Colonic mucosa (tissue), 4 donors: ENCODE data around the gene CAMLG. TPM values are rescaled to one million over a fixed set of nuclear protein-coding genes. Genes with fewer than 3 reads are reported as not detected.

Experiments
- DNase-seq: peaks from one replicate; pipeline ENCODE4 v3.0.0-alpha.2; 2020
- H3K27ac ChIP-seq: fragments of 200-600 bp; one replicate; pipeline ENCODE4 v1.8.0; 2021
- H3K27me3 ChIP-seq: fragments of 200-600 bp; one replicate; pipeline ENCODE4 v1.8.0; 2021
- H3K36me3 ChIP-seq: fragments of 200-600 bp; one replicate; pipeline ENCODE4 v1.8.0; 2021
- H3K4me1 ChIP-seq: fragments of 200-600 bp; one replicate; pipeline ENCODE4 v1.8.0; 2021; ENCODE audit warnings: mild to moderate bottlenecking
- H3K4me3 ChIP-seq: fragments of 200-600 bp; one replicate; pipeline ENCODE4 v1.8.0; 2021
- H3K9ac ChIP-seq, 2 donors: one replicate each; pipeline ENCODE4 v1.7.0; 2013; ENCODE audit warnings: control low read depth in 2 of 2, low read depth in 2 of 2, low read length in 2 of 2
- H3K9me3 ChIP-seq: fragments of 200-600 bp; one replicate; pipeline ENCODE4 v1.8.0; 2021
- CTCF ChIP-seq: fragments of 200-600 bp; IDR thresholded peaks from one replicate; pipeline ENCODE4 v1.8.0; 2022; ENCODE audit warnings: antibody characterized with exemption, mild to moderate bottlenecking
- intact Hi-C: fragments of 100-400 bp; cut with DNase I; formaldehyde crosslinking; loops from one replicate; pipeline ENCODE4 v1.14.1; 2022
- total RNA-seq, 2 donors: library from RNA; stranded (reverse); fragmentation: NEBNext Ultra II Directional in 1 of 2; extraction: Animal tissue kit (Norgen Biotek cat#: 25700) in 1 of 2; gene quantifications; one replicate each; pipeline ENCODE4 v1.2.1, GENCODE V29; 2021
- donor health status: healthy.
- donor health status: DM: no; HTN: no; CAD: no.
- donor health status: DM: no; HTN: no; CAD: no.

Gene CAMLG
- total RNA-seq, 2 donors from 2014 or later = 21.2 to 27.6 TPM

DNA sequence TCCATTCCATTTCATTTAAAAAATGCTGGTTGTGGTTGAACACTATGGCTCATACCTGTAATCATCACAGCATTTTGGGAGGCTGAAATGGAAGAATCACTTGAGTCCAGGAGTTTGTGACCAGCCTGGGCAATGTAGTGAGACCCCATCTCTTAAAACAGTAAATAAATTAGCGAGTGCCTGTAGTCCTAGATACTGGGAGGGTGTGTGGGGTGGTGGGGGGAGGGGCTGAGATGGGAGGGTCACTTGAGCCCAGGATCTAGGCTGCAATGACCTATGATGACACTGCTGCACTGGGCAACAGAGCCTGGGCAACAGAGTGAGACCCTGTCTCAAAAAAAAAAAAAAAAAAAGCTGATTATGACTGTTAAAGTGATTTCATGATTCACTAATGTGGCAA lies 49.3 kb downstream of the CAMLG start:
- Histone ChIP-seq H3K36me3 (no peaks in the 10 kb centered on the region), H3K27ac (no peak overlapping the region), H3K9me3 (no peaks in the 10 kb centered on the region), H3K27me3 (no peaks in the 10 kb centered on the region), H3K4me1 (no peaks in the 10 kb centered on the region), H3K4me3 (no peak overlapping the region), H3K9ac (no peak overlapping the region)
- intact Hi-C loops = no loop called here
- no peak for DNase-seq
- TF ChIP-seq CTCF = no peak

DNA sequence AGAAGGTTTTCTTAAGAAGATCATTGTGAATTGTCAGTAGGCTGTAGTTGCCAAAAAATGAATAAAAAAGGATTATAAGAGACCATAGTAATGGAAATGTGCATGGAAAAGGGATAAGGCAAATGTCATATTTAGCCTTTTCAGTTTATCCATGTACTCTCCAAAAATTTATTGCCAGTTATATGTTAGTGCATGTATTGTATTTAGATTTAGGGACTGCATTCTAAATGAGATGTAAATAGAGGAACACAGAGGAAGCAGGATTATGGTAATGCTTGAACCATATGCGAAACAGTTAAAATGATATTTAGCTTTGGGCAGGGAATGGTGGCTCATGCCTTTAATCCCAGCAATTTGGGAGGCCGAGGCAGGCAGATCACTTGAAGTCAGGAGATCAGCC lies 53.2 kb downstream of the CAMLG start:
- TF ChIP-seq CTCF = no peak
- Histone ChIP-seq H3K27ac (no peak overlapping the region), H3K36me3 (peaks cover 7% of the 10 kb centered on the region), H3K4me1 (no peaks in the 10 kb centered on the region), H3K4me3 (no peak overlapping the region), H3K9me3 (no peaks in the 10 kb centered on the region), H3K9ac (no peak overlapping the region), H3K27me3 (no peaks in the 10 kb centered on the region)
- intact Hi-C loops = no loop called here
- DNase-seq = no peak

DNA sequence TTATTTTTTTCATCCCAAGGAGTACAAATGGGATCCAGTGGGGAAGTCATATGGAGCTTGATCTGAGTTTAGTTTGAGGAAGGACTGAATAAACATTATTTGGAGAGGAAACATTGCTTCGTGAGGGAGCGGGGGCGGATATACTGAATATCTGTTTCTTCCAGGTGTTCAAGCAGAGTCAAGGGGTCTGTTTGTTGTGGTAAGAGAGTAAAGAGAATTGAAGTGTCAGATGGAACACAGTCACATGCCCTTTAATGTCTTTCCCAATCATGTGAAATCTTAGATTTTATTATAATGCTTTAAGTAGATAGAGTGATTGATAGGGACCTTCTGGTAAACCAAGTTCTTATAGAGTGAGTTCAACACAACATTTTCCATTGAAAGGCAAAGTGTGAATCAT lies 53.9 kb downstream of the CAMLG start:
- H3K36me3 ChIP-seq = peaks cover 7% of the 10 kb centered on the region
- H3K27me3 ChIP-seq = no peaks in the 10 kb centered on the region
- no peaks in the 10 kb centered on the region for H3K4me1 ChIP-seq
- no peaks in the 10 kb centered on the region for H3K9me3 ChIP-seq
- no peak overlapping the region for H3K4me3 ChIP-seq
- intact Hi-C loops = no loop called here
- H3K27ac ChIP-seq = no peak overlapping the region
- no peak overlapping the region for H3K9ac ChIP-seq
- TF ChIP-seq CTCF = no peak
- no peak for DNase-seq

- H3K9ac ChIP-seq = no peak overlapping the region
- no peak for DNase-seq
- intact Hi-C loops = no loop called here
- no peaks in the 10 kb centered on the region for H3K9me3 ChIP-seq
- H3K27ac ChIP-seq = no peak overlapping the region
- H3K4me1 ChIP-seq = no peaks in the 10 kb centered on the region
- TF ChIP-seq CTCF = no peak
- H3K27me3 ChIP-seq = no peaks in the 10 kb centered on the region
- H3K36me3 ChIP-seq = peaks cover 7% of the 10 kb centered on the region
- H3K4me3 ChIP-seq = no peak overlapping the region
Measured at GRCh38 chr5:134793111-134793510, 54.8 kb downstream of the CAMLG start.

DNA sequence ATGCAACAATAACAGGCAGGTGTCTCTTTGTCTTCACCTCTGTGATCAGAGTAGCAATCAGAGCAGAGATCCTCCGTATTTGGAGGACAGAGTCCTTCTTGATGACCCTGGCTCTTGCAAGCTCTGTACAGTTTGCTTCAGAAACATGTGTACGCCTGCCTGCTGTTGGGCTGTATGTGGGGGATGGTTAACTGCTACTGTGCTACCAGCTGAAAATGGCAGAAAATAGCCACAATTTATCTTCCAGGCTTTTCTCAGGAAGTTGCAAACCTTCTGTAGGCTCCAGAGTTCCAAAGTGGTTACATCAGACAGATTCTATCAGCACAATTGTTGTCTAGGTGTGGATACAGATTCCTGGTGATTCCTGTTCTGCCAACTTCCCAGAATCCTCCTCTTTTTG lies 55.7 kb downstream of the CAMLG start:
- intact Hi-C loops = no loop called here
- H3K4me3 ChIP-seq = no peak overlapping the region
- no peak for TF ChIP-seq CTCF
- H3K36me3 ChIP-seq = peaks cover 7% of the 10 kb centered on the region
- no peaks in the 10 kb centered on the region for H3K27me3 ChIP-seq
- H3K27ac ChIP-seq = no peak overlapping the region
- H3K9ac ChIP-seq = no peak overlapping the region
- H3K9me3 ChIP-seq = no peaks in the 10 kb centered on the region
- H3K4me1 ChIP-seq = no peaks in the 10 kb centered on the region
- DNase-seq = no peak

DNA sequence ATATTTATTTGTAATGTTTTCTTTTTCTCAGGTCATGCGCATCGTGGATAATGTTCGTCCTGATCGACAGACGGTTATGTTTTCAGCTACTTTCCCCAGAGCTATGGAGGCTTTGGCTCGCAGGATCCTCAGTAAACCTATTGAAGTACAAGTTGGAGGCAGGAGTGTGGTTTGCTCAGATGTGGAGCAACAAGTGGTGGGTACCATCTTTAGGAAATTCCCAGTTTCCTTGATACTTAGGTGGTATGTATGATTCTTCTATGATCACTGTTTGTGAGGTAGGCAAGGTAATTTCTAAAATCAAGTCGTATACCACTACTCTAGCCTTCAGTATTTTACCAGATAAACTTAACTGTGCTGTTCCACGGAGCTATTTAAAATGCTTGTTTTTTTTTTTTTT lies 56.5 kb downstream of the CAMLG start:
- H3K9ac ChIP-seq = no peak overlapping the region
- H3K27ac ChIP-seq = no peak overlapping the region
- intact Hi-C loops = no loop called here
- no peaks in the 10 kb centered on the region for H3K4me1 ChIP-seq
- no peak overlapping the region for H3K4me3 ChIP-seq
- no peaks in the 10 kb centered on the region for H3K27me3 ChIP-seq
- no peaks in the 10 kb centered on the region for H3K9me3 ChIP-seq
- no peak for DNase-seq
- peaks cover 7% of the 10 kb centered on the region for H3K36me3 ChIP-seq
- no peak for TF ChIP-seq CTCF
